Measurements from ENCODE around the gene WDR70.
"Not testable (repeated sequence)": the region's sequence is repeated elsewhere in the genome, so short reads cannot be mapped to it uniquely, and the experiment has no call there.

GRCh38 chr5:37342741-37343140 is 36.4 kb upstream of the WDR70 start:
- TF ChIP-seq HMGA2 (CRISPR knock-in tag; IDR thresholded peaks at IDR 0.05); TEAD4 (CRISPR knock-in tag; IDR thresholded peaks at IDR 0.05); MAX (CRISPR knock-in tag; IDR thresholded peaks at IDR 0.05); CTCF (IDR thresholded peaks at IDR 0.05); STAT6 (CRISPR knock-in tag; conservative IDR thresholded peaks at IDR 0.05; ENCODE audit: low read depth); ZBTB21 (CRISPR knock-in tag; IDR thresholded peaks at IDR 0.05; ENCODE audit: borderline replicate concordance); ATF3 (CRISPR knock-in tag; conservative IDR thresholded peaks at IDR 0.05); TEAD1 (CRISPR knock-in tag; IDR thresholded peaks at IDR 0.05): not testable (repeated sequence)

All from WTC11 (cell line).